HG02870 (cell line): ENCODE measurements around the gene FHOD3.
"Not testable (repeated sequence)": the region's sequence is repeated elsewhere in the genome, so short reads cannot be mapped to it uniquely, and the experiment has no call there.

Experiments
- ATAC-seq: cut with Tn5 transposase; IDR thresholded peaks from one replicate; pipeline ENCODE4 v1.9.1; 2021; ENCODE audit warnings: mild to moderate bottlenecking, moderate library complexity; ENCODE audit not compliant: unreplicated experiment

FHOD3 gene

DNA sequence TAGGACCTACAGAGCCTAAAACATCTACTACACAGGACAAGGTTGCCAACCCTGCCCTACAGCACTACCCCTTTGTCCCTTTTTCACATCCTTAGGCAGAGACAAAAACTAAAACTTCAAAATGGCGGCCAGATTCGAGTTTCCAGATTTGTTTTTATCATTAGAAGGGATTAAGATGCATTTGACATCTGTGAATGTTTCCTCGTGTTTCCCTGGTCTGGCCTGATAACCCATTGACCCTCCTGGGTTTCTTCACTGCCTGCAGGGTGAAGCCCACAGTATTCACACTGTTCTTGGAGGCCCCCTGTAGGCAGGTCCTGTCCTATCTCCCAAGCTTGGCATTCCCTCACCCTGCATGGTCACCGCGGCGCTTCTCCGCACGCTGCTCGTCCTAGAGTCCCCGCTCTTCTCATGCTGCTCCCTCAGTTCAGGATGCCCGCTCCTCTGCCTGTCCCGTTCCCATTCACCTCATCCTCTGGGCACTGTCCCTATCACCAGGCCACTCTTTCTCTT is 463.7 kb downstream of the FHOD3 start:
- no peak for ATAC-seq

DNA sequence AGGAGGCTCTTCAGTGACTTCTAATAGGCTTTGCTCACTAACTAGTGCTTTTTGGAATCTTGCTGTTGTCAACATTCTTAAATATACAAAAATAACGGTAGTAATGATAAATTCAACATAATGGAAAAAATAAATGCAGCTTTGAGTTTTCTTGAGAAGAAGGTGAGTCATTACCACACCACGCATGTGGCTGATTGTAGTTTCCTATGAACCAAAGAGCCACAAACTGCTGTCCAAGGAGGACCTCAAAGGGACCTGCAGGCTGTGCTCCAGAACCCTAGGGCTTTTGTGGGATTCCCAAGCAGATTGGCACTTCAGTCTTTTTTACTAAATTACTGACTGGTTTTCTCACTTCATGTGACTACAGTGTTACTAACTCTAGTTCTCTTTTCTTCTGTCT is 464.6 kb downstream of the FHOD3 start:
- ATAC-seq = no peak

DNA sequence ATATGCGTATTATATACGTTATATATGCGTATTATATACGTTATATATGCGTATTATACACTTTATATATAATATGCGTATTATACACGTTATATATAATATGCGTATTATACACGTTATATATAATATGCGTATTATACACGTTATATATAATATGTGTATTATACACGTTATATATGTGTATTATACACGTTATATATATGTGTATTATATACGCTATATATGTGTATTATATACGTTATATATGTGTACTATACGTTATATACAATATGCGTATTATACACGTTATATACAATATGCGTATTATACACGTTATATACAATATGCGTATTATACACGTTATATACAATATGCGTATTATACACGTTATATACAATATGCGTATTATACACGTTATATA is 465.5 kb downstream of the FHOD3 start:
- ATAC-seq = not testable (repeated sequence)

DNA sequence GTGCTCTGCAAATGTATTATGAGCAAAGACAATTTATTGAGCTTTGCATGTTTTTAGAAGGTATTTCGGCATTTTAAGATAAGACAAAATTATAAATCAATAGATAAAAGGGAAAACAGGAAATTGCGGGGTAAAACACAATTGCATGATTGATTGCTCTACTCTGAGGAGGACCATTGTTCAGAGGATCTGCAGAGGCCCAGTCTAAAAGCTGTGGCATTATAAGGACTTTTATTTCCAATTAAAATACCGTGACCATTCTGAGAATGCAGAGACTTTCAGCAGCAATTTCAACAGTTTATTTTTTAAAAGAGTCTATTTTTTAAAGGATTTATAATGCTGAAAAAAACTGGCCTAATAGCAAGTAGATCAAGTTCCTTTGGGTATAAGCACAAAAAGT is 469.3 kb downstream of the FHOD3 start:
- no peak for ATAC-seq

DNA sequence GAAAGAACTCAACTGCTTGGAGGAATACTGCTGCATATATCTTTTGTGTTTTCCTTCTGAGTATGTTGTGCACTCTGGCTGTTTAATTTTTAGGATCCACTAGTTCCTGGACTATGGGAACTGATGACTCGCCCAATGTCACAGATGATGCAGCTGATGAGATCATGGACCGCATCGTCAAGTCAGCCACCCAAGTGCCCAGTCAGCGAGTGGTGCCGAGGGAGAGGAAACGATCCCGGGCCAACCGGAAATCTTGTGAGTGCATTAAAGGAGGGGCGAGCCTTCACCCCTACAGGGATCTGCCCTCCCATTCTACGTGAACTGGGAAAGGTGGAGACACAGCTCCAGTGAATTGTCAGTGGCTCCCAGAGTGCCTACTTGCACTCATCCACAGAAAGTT is 471.7 kb downstream of the FHOD3 start:
- ATAC-seq = no peak

DNA sequence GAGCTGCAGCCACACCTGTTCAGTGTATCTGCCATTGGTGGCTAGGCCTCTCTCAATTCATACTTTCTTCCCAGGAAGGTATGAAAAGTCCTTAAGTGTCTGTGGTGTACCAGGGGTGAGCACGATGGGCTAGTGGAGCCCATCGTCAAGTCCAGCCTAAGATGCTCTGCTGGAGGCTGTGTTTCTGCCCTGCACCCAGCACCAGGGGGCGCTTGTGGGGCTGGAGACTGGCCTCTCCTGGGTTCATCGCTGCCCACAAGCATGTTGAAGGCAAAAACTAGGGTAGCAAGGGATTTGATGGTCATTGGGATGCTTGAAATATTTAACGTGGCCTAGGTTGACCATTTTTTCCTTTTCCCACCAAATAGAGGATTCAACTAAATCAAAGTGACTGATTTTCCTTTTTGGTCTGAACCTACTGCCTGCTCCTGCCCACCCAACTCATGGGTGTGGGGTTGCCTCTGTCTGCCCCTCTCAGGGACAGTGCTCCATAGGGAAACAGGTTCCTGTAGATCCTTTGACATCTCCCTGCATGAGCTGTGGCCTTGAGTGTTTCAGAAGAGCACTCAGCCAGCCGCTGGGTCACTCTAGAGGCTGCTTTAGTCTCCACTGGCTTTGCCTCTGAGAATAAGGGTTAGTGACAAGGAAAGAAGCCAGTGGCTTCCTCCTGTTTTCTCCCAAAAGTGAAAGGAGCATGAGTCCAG is 472.2 kb downstream of the FHOD3 start:
- ATAC-seq = no peak

DNA sequence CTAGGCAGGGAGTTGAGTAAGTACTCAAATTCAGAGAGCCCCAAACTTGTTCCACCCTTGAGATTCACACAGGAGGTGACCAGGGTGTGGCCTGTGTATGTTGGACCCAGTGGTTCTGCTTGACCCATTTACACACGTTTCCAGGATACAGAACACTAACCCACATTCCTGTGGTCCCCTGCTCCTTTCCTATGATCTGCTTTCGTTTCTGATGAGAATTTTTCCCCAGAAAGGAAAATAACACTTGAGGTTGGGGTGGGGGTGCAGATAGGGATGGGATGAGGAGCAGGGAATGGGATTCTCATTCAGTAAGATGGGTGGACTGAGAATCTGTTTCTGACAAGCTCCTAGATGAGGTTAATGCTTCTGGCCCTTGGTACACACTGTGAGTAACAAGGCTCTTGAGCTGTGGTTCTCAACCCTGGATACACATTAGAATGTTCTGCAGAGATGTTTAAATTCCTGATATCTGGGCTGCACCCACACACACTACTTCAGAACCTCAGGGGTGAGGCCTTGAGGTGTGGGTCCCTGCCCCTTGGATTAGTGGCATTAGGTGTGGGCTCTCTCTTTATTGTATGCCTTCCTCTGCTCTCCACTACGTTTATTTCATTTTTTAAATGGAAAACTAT is 472.9 kb downstream of the FHOD3 start:
- ATAC-seq = no peak

DNA sequence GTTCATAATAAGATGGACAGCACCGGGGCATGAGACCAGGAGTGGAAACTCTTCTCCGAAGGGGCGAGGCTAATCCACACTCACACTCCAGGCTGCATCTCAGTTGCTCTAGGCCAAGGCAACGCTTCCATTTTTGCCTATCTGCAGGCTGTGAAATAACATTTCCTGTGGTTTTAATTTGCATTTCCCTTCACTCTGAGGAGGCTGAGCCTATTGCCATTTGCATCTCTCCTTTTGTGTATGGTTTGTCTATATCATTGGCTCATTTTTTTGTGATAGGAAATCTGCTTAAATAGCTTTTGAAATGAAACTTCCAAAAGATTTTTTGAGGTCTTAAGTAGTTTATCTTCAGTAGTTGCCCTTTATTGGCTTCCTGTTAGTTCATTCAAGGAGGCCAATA is 473.7 kb downstream of the FHOD3 start:
- no peak for ATAC-seq

DNA sequence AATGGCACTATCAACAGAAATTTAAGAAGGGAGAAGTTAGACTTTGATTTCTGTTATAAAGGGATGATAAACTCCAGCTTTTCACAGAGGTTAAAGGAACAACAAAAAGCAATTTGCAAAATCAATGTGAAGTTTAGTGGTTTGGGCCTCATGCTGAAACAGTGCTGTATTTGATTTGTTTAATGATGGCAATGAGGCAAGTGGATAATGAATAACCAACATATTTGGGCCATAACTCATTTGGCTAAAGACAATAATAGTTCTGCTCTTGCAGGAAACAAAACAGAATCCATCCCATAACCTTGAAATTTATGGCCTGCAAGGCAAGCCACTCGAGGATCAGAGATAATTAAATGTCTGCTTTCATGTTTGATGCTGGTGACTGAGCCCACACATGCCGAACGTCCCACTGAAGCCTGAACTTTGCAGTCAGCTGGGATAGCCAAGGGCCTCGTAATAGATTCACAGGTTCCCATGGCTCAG is 474.8 kb downstream of the FHOD3 start:
- ATAC-seq = no peak

DNA sequence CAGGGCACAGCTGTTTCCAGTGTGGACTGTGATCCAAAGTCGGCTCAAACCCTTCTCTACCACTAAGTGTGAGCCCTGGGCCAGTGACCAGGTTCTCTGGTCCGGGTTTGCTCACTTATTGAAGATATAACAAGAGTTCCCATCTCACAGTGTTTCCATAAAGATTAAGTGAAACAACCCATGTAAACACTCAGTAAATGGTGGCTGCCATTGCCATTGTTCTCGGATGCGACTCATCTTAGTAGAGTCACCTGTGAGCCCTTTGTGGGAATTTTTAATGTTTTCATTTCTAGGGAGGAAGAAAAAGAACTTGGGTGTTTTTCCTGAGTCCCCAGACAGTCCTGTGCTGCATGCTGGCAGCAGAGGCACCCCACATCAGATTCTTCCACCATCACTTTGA is 477.9 kb downstream of the FHOD3 start:
- no peak for ATAC-seq

DNA sequence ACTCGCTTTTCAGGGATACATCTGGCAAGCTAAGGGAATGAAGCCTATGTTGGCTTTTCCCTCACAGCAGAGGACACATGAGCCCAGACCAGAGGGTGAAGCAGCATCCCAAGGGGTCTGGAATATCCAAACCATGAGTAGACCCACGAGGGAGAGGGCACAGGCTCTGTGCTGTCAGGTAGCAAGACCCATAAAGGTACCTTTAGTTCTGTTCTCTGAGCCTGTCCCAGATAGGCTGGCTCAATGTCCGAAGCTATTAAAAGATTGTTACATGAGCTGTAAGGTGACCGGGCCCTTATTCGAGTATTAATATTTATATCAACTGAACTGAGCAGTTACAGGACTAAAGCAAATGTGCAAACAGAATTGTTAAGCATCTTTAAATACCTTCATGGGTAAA is 479.1 kb downstream of the FHOD3 start:
- ATAC-seq = no peak

DNA sequence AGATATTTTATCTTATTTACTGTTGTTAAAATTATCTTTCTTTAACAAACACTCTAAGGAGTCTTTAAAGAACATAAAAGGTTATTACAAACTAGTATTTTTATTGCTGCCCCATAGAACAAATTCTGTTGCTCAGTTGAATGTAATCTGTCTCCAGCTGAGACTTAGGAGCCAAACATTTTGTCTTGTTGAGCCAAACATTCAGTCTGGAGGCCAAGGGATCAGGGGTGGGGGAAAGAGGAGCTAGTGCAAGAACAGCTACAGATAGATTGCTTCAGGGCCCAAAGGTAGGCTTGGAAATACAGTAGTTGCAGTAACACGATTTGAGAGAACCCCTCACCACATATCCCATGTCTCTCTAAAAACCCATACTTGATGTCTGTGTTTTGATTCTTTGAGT is 480.1 kb downstream of the FHOD3 start:
- no peak for ATAC-seq

DNA sequence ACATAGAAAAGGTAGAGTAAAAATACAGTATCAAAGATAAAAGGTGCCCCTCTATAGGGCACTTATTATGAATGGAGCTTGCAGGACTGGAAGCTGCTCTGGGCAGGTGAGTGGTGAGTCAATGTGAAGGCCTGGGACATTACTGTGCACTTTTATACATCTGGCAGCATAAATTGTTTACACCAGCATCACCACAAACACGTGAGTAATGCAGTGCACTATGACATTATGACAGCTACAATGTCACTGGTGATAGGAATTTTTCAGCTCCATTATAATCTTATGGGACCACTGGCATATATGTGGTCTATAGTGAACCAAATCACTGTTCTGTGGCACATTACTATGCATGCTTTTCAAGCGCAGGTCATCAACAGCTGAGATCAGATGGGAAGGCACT is 483.2 kb downstream of the FHOD3 start:
- no peak for ATAC-seq

DNA sequence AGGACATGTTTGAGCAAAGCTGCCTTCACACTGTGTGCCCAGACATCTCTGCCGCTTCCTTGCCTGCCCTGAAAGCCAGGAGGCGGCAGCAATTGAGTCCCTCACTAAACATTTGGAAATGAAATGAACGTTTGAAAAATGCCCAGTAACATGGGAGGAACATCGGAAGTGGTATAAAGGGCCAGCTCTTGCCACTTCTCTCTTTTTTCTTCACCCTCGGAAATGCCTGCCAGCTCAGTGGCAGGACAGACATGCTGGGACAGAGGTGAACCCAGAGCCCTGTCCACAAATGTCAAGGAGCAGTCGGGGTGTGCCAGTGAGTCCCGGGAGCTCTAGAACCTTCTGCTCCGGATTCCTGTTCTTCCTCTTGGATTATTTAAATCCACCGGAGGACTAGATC is 485.2 kb downstream of the FHOD3 start:
- ATAC-seq = no peak

DNA sequence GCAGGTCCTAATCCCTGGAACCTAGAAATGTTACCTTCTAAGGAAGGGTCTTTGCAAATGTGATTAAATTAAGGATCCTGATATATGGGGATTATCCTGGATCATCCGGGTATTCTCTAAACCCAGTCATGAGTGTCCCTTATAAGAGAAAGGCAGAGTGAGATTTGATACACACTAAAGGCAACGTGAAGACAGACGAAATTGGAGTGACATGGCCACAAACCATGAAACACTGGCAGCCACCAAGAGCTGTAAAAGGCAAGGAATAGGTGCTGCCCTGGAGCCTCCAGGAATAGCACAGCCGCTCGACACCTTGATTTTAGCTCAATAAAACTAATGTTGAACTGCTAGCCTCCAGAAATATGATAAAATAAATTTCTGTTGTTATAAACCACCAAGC is 486.3 kb downstream of the FHOD3 start:
- ATAC-seq = no peak

DNA sequence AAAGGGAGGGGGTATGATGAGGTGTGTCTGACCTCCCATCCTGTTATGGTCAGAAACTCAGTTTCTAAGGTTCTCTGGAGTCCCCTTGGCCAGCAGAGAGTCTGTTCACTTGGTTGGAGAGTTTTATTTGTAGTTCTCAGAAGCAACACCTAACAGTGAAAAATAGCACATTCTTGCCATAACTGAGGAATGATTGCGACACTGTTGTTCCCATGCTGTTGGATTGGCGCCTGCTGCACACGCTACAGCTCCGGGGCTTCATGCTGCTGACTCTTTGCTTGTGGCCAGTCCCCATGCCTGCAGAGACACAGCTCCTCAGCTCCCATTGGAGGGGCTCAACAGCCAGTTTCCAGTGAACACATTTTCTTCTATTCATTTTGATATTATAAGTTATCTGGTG is 489.2 kb downstream of the FHOD3 start:
- ATAC-seq = no peak

DNA sequence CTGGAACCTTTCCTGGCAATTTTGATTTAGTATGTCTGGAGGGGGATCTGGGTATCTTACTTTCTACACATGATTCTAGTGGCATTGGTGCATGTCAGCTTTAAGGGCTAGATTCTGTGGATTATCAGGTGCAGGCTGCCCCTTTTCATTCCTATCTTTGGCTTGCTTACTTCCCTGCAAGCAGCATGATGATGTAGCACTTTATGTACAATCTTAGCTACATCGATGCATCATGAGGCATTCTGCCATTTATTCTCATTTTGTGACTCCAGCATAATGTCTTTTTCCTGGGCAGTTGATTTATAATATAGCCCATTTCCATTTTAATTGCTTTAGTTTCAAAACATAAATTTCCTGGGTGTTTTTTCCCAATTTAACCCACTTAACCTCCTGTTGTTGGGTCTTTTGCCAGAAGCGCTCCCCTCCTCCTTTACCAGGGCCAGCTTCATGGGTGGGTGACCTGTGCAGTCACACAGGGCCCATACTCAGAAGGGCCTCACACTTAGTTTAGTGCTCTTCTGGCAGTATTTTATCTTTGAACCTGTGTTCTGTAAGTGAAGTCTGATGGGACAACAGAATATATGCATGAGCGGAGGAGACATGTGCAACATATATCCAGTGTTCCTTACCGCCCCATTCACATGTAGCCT is 495.2 kb downstream of the FHOD3 start:
- no peak for ATAC-seq

DNA sequence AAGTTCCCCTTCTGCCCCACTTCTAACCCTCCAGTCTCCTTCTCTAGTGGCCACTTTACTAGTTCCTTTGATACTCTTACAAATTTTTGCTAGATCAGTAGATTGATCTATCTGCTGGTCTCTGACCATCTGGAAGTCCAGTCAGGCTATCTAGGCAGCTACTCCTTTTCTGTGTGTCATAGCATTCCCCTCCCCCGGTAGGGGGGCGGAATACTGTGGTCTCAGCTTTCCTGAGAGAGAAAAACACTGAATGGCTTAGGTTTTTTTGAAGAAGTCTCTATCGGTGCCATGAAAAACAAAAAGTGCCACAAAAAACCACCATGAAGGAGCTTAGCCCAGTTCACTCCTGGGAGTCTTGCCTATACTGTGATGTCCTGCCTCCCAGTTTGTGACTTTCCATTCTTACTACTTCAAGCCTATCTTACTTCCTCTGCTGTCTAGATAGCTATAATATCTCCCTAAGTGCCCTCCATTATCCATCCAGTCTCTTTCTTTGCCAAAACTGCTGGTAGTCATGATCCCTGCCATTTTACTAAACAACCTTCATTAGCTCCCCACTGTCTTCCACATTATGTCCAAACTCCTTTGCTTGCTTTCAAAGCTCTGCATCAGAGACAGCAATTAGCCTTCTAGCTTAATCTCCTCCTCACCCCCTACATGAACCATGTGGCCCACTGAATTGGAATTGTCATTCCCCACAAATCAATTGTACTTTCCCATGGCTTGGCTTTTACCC is 501.4 kb downstream of the FHOD3 start:
- no peak for ATAC-seq

DNA sequence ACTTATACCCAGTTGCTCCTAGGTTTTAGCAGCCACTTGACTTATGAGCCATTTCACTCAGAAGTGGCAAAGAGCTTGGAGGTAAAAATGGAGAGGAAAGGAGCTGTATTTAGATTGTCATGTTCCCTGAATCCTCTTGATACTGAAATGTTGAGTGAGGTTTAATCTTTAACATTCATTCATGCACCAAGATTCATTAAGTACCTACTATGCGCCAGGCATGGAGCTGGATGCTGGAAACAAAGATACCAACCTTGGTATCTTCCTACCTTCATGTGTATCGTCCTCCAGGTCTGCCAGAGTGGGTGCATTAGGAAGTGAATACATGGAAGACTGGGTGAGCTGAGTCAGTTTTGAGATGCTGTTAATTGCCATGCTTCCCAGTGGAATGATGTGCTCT is 507.6 kb downstream of the FHOD3 start:
- ATAC-seq = no peak

DNA sequence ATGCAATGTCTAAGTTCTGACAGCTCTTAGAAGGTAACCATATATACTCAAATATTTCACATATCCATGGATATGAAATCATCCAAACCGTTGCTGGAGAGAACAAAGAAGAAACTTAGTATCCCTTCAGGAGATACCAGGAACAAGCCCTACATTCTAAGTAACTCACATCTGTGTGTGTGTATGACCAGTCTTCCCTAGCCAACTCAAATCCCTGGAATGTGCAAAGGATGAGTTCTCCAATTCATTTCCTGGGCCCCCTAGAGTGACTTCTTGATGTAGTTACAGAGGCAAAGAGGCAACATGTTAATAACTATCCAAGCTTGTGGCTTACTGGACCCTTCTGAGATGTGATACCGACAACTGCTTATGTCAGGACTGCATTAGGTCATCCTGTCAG is 511.2 kb downstream of the FHOD3 start:
- no peak for ATAC-seq

DNA sequence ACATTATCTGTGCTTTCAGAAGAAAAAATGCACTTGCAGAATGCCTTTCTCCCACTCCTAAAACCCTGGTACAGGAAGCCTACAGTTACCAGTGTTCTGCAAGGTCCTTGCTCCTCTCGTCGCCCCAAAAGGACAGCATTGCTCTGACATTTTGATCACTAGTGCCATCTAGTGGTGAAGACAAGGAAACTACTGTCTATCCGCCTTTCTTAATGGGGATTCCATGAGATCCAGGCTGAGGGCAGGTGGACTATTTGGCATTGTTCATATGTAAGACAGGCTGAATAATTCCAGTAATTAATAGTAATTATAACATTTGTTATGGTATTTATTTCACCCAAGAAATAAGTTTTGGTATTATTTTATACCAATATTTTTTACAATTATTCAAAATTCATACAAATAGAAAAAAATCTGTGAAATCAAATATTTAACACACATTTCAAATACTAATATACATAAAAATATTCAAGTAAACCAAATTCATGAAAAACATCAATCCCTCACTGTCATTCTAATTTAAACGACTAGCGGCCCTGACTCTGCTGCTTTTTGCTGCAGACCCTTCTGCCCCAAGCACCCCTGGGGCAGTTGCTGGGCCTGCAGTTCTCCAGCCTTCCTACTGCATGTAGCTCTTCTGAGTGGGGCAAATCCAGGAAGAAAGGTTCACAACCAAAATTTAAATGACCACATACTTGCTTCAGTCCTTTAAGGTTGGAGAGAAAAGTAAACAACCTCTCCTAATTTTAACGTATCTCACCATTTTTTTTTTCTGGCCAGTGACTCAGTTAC is 512.3 kb downstream of the FHOD3 start:
- ATAC-seq = peak; percentile 94
